ENCODE data around the gene C2orf15. TPM values are rescaled to one million over a fixed set of nuclear protein-coding genes. Genes with fewer than 3 reads are reported as not detected.
A peak's percentile ranks its signal among the peaks of the same experiment; 100 is the strongest.

C2orf15 gene
- total and polyA plus RNA-seq, 4 donors, result 0.24 to 0.65 (median 0.29) TPM

GRCh38 chr2:99180755-99181623, 39.5 kb downstream of the C2orf15 start, which contains the start of the genes MITD1 and MRPL30:
TSS of gene MITD1 (minus strand) at chr2:99181058. CDS start at chr2:99180981, 77 bp downstream.
TSS of gene MRPL30 (plus strand) at chr2:99181184. CDS start at chr2:99186204, 5,020 bp downstream.
- peak within 1 kb of the TSS; percentile 75 to 82 (median 82) for H3K4me3 ChIP-seq (ENCODE audit: low read depth in 1 of 3, low read length in 3 of 3)
- H3K9me3 ChIP-seq (ENCODE audit: control insufficient read depth in 4 of 4, low read length in 3 of 4), result no peaks in the 10 kb centered on the region
- H3K27ac ChIP-seq (ENCODE audit: low read depth in 1 of 2, low read length in 2 of 2), result peak within 1 kb of the TSS; percentile 62 to 82
- no peaks in the 10 kb centered on the region for H3K27me3 ChIP-seq (ENCODE audit: control insufficient read depth in 4 of 4, insufficient read depth in 4 of 4, low read length in 3 of 4)
- peak; percentile 90 for DNase-seq (ENCODE audit: low spot score)
- under 1% methylated on average over 39 of the region's 39 CpGs for WGBS
- peak; percentile 54 for TF ChIP-seq NR2F2 (IDR thresholded peaks at IDR 0.05)
- TF ChIP-seq FOXA2 (IDR thresholded peaks at IDR 0.05), result no peak
- peak; percentile 90 for TF ChIP-seq YY1 (IDR thresholded peaks at IDR 0.05)
- TF ChIP-seq, protein P1, sequence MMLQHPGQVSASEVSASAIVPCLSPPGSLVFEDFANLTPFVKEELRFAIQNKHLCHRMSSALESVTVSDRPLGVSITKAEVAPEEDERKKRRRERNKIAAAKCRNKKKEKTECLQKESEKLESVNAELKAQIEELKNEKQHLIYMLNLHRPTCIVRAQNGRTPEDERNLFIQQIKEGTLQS (IDR thresholded peaks at IDR 0.05), result peak; percentile 42
- peak; percentile 26 to 37 for TF ChIP-seq HNF4A (conservative IDR thresholded peaks at IDR 0.05)
- peak; percentile 62 to 74 for TF ChIP-seq RXRA (IDR thresholded peaks at IDR 0.05)
- TF ChIP-seq RAD21 (IDR thresholded peaks at IDR 0.05), result peak; percentile 59 to 61
- TF ChIP-seq, protein P2, sequence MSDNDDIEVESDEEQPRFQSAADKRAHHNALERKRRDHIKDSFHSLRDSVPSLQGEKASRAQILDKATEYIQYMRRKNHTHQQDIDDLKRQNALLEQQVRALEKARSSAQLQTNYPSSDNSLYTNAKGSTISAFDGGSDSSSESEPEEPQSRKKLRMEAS (IDR thresholded peaks at IDR 0.05), result peak; percentile 99
- TF ChIP-seq GABPA (IDR thresholded peaks at IDR 0.05 in 1 of 2, conservative IDR thresholded peaks at IDR 0.05 in 1 of 2), result peak; percentile 86 to 97
- TF ChIP-seq, protein P3, sequence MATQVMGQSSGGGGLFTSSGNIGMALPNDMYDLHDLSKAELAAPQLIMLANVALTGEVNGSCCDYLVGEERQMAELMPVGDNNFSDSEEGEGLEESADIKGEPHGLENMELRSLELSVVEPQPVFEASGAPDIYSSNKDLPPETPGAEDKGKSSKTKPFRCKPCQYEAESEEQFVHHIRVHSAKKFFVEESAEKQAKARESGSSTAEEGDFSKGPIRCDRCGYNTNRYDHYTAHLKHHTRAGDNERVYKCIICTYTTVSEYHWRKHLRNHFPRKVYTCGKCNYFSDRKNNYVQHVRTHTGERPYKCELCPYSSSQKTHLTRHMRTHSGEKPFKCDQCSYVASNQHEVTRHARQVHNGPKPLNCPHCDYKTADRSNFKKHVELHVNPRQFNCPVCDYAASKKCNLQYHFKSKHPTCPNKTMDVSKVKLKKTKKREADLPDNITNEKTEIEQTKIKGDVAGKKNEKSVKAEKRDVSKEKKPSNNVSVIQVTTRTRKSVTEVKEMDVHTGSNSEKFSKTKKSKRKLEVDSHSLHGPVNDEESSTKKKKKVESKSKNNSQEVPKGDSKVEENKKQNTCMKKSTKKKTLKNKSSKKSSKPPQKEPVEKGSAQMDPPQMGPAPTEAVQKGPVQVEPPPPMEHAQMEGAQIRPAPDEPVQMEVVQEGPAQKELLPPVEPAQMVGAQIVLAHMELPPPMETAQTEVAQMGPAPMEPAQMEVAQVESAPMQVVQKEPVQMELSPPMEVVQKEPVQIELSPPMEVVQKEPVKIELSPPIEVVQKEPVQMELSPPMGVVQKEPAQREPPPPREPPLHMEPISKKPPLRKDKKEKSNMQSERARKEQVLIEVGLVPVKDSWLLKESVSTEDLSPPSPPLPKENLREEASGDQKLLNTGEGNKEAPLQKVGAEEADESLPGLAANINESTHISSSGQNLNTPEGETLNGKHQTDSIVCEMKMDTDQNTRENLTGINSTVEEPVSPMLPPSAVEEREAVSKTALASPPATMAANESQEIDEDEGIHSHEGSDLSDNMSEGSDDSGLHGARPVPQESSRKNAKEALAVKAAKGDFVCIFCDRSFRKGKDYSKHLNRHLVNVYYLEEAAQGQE (IDR thresholded peaks at IDR 0.05), result peak; percentile 95
- peak; percentile 92 to 96 for TF ChIP-seq EGR1 (IDR thresholded peaks at IDR 0.05; ENCODE audit: low read depth in 2 of 2)
- peak; percentile 96 for TF ChIP-seq ZBTB33 (IDR thresholded peaks at IDR 0.05)
- TF ChIP-seq, protein P4, sequence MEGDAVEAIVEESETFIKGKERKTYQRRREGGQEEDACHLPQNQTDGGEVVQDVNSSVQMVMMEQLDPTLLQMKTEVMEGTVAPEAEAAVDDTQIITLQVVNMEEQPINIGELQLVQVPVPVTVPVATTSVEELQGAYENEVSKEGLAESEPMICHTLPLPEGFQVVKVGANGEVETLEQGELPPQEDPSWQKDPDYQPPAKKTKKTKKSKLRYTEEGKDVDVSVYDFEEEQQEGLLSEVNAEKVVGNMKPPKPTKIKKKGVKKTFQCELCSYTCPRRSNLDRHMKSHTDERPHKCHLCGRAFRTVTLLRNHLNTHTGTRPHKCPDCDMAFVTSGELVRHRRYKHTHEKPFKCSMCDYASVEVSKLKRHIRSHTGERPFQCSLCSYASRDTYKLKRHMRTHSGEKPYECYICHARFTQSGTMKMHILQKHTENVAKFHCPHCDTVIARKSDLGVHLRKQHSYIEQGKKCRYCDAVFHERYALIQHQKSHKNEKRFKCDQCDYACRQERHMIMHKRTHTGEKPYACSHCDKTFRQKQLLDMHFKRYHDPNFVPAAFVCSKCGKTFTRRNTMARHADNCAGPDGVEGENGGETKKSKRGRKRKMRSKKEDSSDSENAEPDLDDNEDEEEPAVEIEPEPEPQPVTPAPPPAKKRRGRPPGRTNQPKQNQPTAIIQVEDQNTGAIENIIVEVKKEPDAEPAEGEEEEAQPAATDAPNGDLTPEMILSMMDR (IDR thresholded peaks at IDR 0.05; ENCODE audit: low read depth, low read length, missing input control), result no peak
- TF ChIP-seq TAF1 (conservative IDR thresholded peaks at IDR 0.05), result peak; percentile 99
- no peak for TF ChIP-seq FOXA1 (IDR thresholded peaks at IDR 0.05)
- TF ChIP-seq SP1 (IDR thresholded peaks at IDR 0.05), result peak; percentile 84
- no peak for TF ChIP-seq HNF4G (IDR thresholded peaks at IDR 0.05)
- peak in 1 of 2 donors; percentile 59 for TF ChIP-seq JUND (IDR thresholded peaks at IDR 0.05)
- peaks cover 6 to 30% (median 16%) of the 10 kb centered on the region in 4 donors for H3K4me1 ChIP-seq (ENCODE audit: control insufficient read depth in 4 of 4, insufficient read depth in 4 of 4, low read length in 3 of 4)
- peaks cover 0 to under 1% (median 0%) of the 10 kb centered on the region in 4 donors for H3K36me3 ChIP-seq (ENCODE audit: control insufficient read depth in 4 of 4, insufficient read depth in 3 of 4, low read depth in 1 of 4, low read length in 3 of 4)
- peak within 1 kb of the TSS; percentile 42 to 87 for H3K9ac ChIP-seq (ENCODE audit: low read depth in 1 of 2, low read length in 2 of 2)

Data from liver (tissue), 9 donors.